ENCODE measurements around the gene TENT4B. TPM values are rescaled to one million over a fixed set of nuclear protein-coding genes. Genes with fewer than 3 reads are reported as not detected.
A peak's percentile ranks its signal among the peaks of the same experiment; 100 is the strongest.

TENT4B gene
- total and polyA plus RNA-seq, 4 donors: 4.3 to 16.3 (median 8.4) TPM

GRCh38 chr16:50195756-50196155, 42.6 kb downstream of the TENT4B start:
- Histone ChIP-seq H3K4me3 (no peak overlapping the region), H3K27me3 (ENCODE audit: control insufficient read depth in 3 of 3, insufficient read depth in 3 of 3, low read length in 2 of 3) (no peaks in the 10 kb centered on the region), H3K4me1 (ENCODE audit: control insufficient read depth in 5 of 5, insufficient read depth in 5 of 5, low read length in 5 of 5) (peaks cover 0 to 22% (median 7%) of the 10 kb centered on the region in 5 donors), H3K36me3 (ENCODE audit: control insufficient read depth in 4 of 4, insufficient read depth in 4 of 4, low read length in 4 of 4) (no peaks in the 10 kb centered on the region), H3K9ac (ENCODE audit: insufficient read depth in 1 of 2, low read length in 2 of 2) (no peak overlapping the region), H3K9me3 (ENCODE audit: control insufficient read depth in 4 of 4, insufficient read depth in 3 of 4, low read length in 3 of 4) (no peaks in the 10 kb centered on the region), H3K27ac (ENCODE audit: low read depth in 1 of 2, low read length in 1 of 2) (no peak overlapping the region)
- 93 to 96% methylated on average over 1 of the region's 1 CpG for WGBS, 2 donors
- TF ChIP-seq, protein P1, sequence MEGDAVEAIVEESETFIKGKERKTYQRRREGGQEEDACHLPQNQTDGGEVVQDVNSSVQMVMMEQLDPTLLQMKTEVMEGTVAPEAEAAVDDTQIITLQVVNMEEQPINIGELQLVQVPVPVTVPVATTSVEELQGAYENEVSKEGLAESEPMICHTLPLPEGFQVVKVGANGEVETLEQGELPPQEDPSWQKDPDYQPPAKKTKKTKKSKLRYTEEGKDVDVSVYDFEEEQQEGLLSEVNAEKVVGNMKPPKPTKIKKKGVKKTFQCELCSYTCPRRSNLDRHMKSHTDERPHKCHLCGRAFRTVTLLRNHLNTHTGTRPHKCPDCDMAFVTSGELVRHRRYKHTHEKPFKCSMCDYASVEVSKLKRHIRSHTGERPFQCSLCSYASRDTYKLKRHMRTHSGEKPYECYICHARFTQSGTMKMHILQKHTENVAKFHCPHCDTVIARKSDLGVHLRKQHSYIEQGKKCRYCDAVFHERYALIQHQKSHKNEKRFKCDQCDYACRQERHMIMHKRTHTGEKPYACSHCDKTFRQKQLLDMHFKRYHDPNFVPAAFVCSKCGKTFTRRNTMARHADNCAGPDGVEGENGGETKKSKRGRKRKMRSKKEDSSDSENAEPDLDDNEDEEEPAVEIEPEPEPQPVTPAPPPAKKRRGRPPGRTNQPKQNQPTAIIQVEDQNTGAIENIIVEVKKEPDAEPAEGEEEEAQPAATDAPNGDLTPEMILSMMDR (IDR thresholded peaks at IDR 0.05; ENCODE audit: control extremely low read depth, extremely low read depth): no peak
- peak in 1 of 3 donors; percentile 37 for DNase-seq
- ATAC-seq (ENCODE audit: insufficient read depth, low FRiP score): no peak

DNA sequence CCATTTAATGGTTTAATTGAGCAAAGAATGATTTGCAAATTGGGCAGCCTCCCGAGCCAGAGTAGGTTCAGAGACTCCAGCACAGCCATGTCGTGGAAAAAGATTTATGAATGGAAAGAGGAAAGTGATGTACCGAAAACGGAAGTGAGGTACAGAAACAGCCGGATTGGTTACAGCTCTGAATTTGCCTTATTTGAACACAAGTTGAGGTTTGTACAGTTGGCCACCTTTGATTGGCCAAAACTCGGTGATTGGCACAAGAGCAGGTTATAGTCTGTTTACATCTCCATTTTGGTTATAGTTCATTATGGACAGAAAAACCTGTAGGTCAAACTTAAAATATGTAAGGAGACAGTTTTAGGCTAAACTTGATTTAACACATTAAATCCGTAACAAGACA, 44.5 kb downstream of the TENT4B start:
- ATAC-seq (ENCODE audit: insufficient read depth, low FRiP score) (no peak), DNase-seq (no peak)
- Histone ChIP-seq H3K4me1 (ENCODE audit: control insufficient read depth in 5 of 5, insufficient read depth in 5 of 5, low read length in 5 of 5) (peaks cover 0 to 22% (median 7%) of the 10 kb centered on the region in 5 donors), H3K27ac (ENCODE audit: low read depth in 1 of 2, low read length in 1 of 2) (no peak overlapping the region), H3K36me3 (ENCODE audit: control insufficient read depth in 4 of 4, insufficient read depth in 4 of 4, low read length in 4 of 4) (no peaks in the 10 kb centered on the region), H3K27me3 (ENCODE audit: control insufficient read depth in 3 of 3, insufficient read depth in 3 of 3, low read length in 2 of 3) (no peaks in the 10 kb centered on the region), H3K9ac (ENCODE audit: insufficient read depth in 1 of 2, low read length in 2 of 2) (no peak overlapping the region), H3K9me3 (ENCODE audit: control insufficient read depth in 4 of 4, insufficient read depth in 3 of 4, low read length in 3 of 4) (no peaks in the 10 kb centered on the region), H3K4me3 (no peak overlapping the region)
- WGBS, 2 donors: 88 to 92% methylated on average over 7 of the region's 7 CpGs
- TF ChIP-seq, protein P1 (IDR thresholded peaks at IDR 0.05; ENCODE audit: control extremely low read depth, extremely low read depth): no peak

DNA sequence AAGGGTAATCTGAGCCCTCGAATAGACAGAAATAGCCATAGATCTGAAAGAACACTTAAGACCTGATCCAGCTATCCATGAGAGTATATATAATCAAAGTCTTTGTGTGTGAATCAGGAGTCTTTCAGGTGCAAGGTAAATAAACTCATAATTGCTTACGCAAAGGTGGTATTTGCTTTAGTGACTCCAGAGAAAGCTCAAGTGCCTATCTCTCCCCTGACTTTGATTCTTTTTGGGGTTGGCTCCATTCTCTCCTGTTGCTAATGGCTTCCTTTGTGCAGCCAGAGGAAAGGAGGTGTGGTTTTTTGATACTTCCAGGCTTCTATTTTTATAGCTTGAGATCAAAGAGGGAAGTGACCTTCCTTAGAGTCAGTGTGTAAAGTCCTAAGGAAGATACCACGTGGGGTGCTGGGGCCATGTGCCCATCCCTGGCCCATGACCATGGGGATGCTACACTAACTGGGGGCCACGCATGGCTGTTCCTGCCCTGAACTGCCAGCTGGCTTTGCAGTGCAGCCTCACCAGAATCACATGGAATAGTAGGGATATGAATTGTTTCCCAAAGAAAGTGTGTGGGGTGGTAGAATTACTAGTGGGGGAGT, 45.8 kb downstream of the TENT4B start:
- ATAC-seq (ENCODE audit: insufficient read depth, low FRiP score) (peak; percentile 28), DNase-seq (no peak)
- TF ChIP-seq, protein P1 (IDR thresholded peaks at IDR 0.05; ENCODE audit: control extremely low read depth, extremely low read depth): no peak
- peak overlapping the region in 1 of 2 donors; percentile 76 for H3K27ac ChIP-seq (ENCODE audit: low read depth in 1 of 2, low read length in 1 of 2)
- peaks cover 0 to 27% (median 11%) of the 10 kb centered on the region in 5 donors for H3K4me1 ChIP-seq (ENCODE audit: control insufficient read depth in 5 of 5, insufficient read depth in 5 of 5, low read length in 5 of 5)
- 48 to 57% methylated on average over 4 of the region's 4 CpGs for WGBS, 2 donors
- H3K36me3 ChIP-seq (ENCODE audit: control insufficient read depth in 4 of 4, insufficient read depth in 4 of 4, low read length in 4 of 4): no peaks in the 10 kb centered on the region
- no peaks in the 10 kb centered on the region for H3K9me3 ChIP-seq (ENCODE audit: control insufficient read depth in 4 of 4, insufficient read depth in 3 of 4, low read length in 3 of 4)
- H3K27me3 ChIP-seq (ENCODE audit: control insufficient read depth in 3 of 3, insufficient read depth in 3 of 3, low read length in 2 of 3): no peaks in the 10 kb centered on the region
- no peak overlapping the region for H3K9ac ChIP-seq (ENCODE audit: insufficient read depth in 1 of 2, low read length in 2 of 2)
- no peak overlapping the region for H3K4me3 ChIP-seq

DNA sequence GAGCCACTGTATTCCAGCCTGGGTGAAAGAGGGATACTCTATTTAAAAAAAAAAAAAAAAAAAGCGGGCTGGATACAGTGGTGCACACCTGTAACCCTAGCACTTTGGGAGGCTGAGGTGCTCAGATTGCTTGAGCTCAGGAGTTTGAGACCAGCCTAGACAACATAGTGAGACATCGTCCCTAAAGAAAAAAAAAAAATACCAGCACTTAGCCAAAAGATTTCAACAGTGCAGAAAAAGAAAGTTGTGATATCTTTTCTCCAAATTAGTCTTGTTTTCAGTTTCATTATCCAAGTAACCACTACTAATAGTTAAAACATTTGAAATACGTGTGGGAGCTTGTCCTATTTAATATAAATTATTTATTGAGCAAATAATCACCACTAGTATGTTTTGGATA, 48.7 kb downstream of the TENT4B start:
- ATAC-seq (ENCODE audit: insufficient read depth, low FRiP score) (no peak), DNase-seq (no peak)
- no peak overlapping the region for H3K27ac ChIP-seq (ENCODE audit: low read depth in 1 of 2, low read length in 1 of 2)
- H3K4me3 ChIP-seq: no peak overlapping the region
- WGBS, 2 donors: 62 to 75% methylated on average over 3 of the region's 3 CpGs
- no peaks in the 10 kb centered on the region for H3K9me3 ChIP-seq (ENCODE audit: control insufficient read depth in 4 of 4, insufficient read depth in 3 of 4, low read length in 3 of 4)
- no peaks in the 10 kb centered on the region for H3K36me3 ChIP-seq (ENCODE audit: control insufficient read depth in 4 of 4, insufficient read depth in 4 of 4, low read length in 4 of 4)
- no peak overlapping the region for H3K9ac ChIP-seq (ENCODE audit: insufficient read depth in 1 of 2, low read length in 2 of 2)
- TF ChIP-seq, protein P1 (IDR thresholded peaks at IDR 0.05; ENCODE audit: control extremely low read depth, extremely low read depth): no peak
- H3K4me1 ChIP-seq (ENCODE audit: control insufficient read depth in 5 of 5, insufficient read depth in 5 of 5, low read length in 5 of 5): peaks cover 4 to 28% (median 10%) of the 10 kb centered on the region in 5 donors
- H3K27me3 ChIP-seq (ENCODE audit: control insufficient read depth in 3 of 3, insufficient read depth in 3 of 3, low read length in 2 of 3): no peaks in the 10 kb centered on the region

Data from lung (tissue), 12 donors.